B cell (primary cell): ENCODE results near the gene D2HGDH. TPM values are rescaled to one million over a fixed set of nuclear protein-coding genes. Genes with fewer than 3 reads are reported as not detected.

Experiments
- ATAC-seq: fragments of 200-7000 bp; cut with Tn5 transposase; one replicate; pipeline ENCODE4 v1.10.0; 2021; ENCODE audit warnings: low read depth, mild to moderate bottlenecking, moderate number of reproducible peaks, moderate library complexity
- CTCF ChIA-PET: fragments of 350-600 bp; sonication (Branson Sonifier 250); formaldehyde crosslinking; loops from one replicate; lab custom pipeline; 2021; ENCODE audit warnings: antibody characterized with exemption, inconsistent platforms; lab: Charles Lee
- POLR2A ChIA-PET: fragments of 350-600 bp; sonication (Branson Sonifier 250); formaldehyde crosslinking; loops from one replicate; lab custom pipeline; 2021; ENCODE audit warnings: antibody characterized with exemption; lab: Charles Lee
- DNase-seq: peaks from one replicate; pipeline ENCODE4 v3.0.0; 2013
- H2AFZ ChIP-seq: 2 replicates; pipeline ENCODE4 v1.6.1; 2012; ENCODE audit warnings: mild to moderate bottlenecking, low read depth, low read length; ENCODE audit not compliant: insufficient read depth, poor library complexity, severe bottlenecking
- H3K27ac ChIP-seq, 2 donors: 1 replicate in 1 of 2; 2 replicates in 1 of 2; pipeline ENCODE4 v1.5.1; 2012 to 2013; ENCODE audit warnings: low read length in 2 of 2, mild to moderate bottlenecking in 2 of 2, moderate library complexity in 1 of 2
- H3K27me3 ChIP-seq, 4 experiments: fragments of 200-600 bp in 1 of 4; sonication (generic) in 1 of 4; replicated peaks in 1 of 4; 1 replicate in 2 of 4; 2 replicates in 2 of 4; pipeline versions ENCODE4 v1.6.1 to v1.7.0; 2013 to 2016; ENCODE audit warnings: low read length in 3 of 4, mild to moderate bottlenecking in 2 of 4, mixed read lengths in 1 of 4, moderate library complexity in 1 of 4; ENCODE audit not compliant: insufficient read depth in 4 of 4, control insufficient read depth in 3 of 4; ENCODE audit errors: control extremely low read depth in 1 of 4
- H3K36me3 ChIP-seq, 2 experiments: replicated peaks in 1 of 2; 1 replicate in 1 of 2; 2 replicates in 1 of 2; pipeline versions ENCODE4 v1.6.1 to v1.7.1; 2013; ENCODE audit warnings: low read length in 1 of 2; ENCODE audit not compliant: insufficient read depth in 2 of 2, control insufficient read depth in 1 of 2; ENCODE audit errors: control extremely low read depth in 1 of 2, extremely low read depth in 1 of 2
- H3K4me1 ChIP-seq, 2 donors: fragments of 200-600 bp in 1 of 2; sonication (generic) in 1 of 2; 1 replicate in 1 of 2; 2 replicates in 1 of 2; pipeline versions ENCODE4 v1.5.1 to v1.6.1; 2013 to 2017; ENCODE audit warnings: low read length in 2 of 2; ENCODE audit not compliant: control insufficient read depth in 2 of 2, insufficient read depth in 2 of 2
- H3K4me2 ChIP-seq: replicated peaks from 2 replicates; pipeline ENCODE3; 2012; ENCODE audit warnings: mild to moderate bottlenecking, low read depth, low read length; ENCODE audit not compliant: poor library complexity, severe bottlenecking
- H3K4me3 ChIP-seq, 5 experiments: fragments of 200-600 bp in 1 of 5; sonication (generic) in 1 of 5; 1 replicate in 3 of 5; 2 replicates in 2 of 5; pipeline versions ENCODE4 v1.5.1 to v1.7.0; 2011 to 2016; ENCODE audit warnings: low read length in 4 of 5, mild to moderate bottlenecking in 4 of 5, low read depth in 2 of 5, control low read depth in 1 of 5, moderate library complexity in 1 of 5; ENCODE audit not compliant: insufficient read depth in 1 of 5; ENCODE audit errors: control extremely low read depth in 1 of 5, extremely low read depth in 1 of 5
- H3K79me2 ChIP-seq: fragments of 200-600 bp; sonication (generic); one replicate; pipeline ENCODE4 v1.6.0; 2016; ENCODE audit warnings: low read length; ENCODE audit not compliant: control insufficient read depth, insufficient read depth
- H3K9ac ChIP-seq: fragments of 200-600 bp; sonication (generic); 2 replicates; pipeline ENCODE4 v1.6.1; 2017; ENCODE audit warnings: mild to moderate bottlenecking, low read length, moderate library complexity
- H3K9me3 ChIP-seq, 3 donors: one replicate each; pipeline versions ENCODE4 v1.6.1 to v1.7.1; 2013; ENCODE audit warnings: low read length in 2 of 3; ENCODE audit not compliant: control insufficient read depth in 2 of 3, insufficient read depth in 1 of 3; ENCODE audit errors: control extremely low read depth in 1 of 3
- H4K20me1 ChIP-seq: 2 replicates; pipeline ENCODE4 v1.6.0; 2012; ENCODE audit warnings: mild to moderate bottlenecking, low read length; ENCODE audit not compliant: insufficient read depth, control insufficient read depth, poor library complexity, severe bottlenecking
- H3K27ac Mint-ChIP-seq: one replicate; pipeline ENCODE4 v1.8.0; 2021; ENCODE audit warnings: mixed read lengths
- H3K27me3 Mint-ChIP-seq: one replicate; pipeline ENCODE4 v1.8.0; 2021; ENCODE audit warnings: mixed read lengths
- H3K4me1 Mint-ChIP-seq: one replicate; pipeline ENCODE4 v1.8.0; 2021; ENCODE audit warnings: mixed read lengths
- H3K4me3 Mint-ChIP-seq: one replicate; pipeline ENCODE4 v1.8.0; 2021; ENCODE audit warnings: mixed read lengths
- H3K9me3 Mint-ChIP-seq: one replicate; pipeline ENCODE4 v1.8.0; 2022; ENCODE audit warnings: mixed read lengths; ENCODE audit not compliant: insufficient read depth
- EZH2 ChIP-seq: IDR thresholded peaks from 2 replicates; pipeline ENCODE4 v1.6.1; 2012; ENCODE audit warnings: borderline replicate concordance, low read depth, mild to moderate bottlenecking, moderate library complexity, low read length; ENCODE audit not compliant: insufficient read depth, poor library complexity, severe bottlenecking
- WGBS: methylation state at CpG from one replicate; pipeline ENCODE4 v1.1.5; 2013; ENCODE audit warnings: missing lambda C conversion rate; ENCODE audit not compliant: insufficient coverage; 5-methylcytosine and 5-hydroxymethylcytosine counted together
- intact Hi-C: fragments of 100-400 bp; cut with micrococcal nuclease; formaldehyde crosslinking; loops from one replicate; pipeline ENCODE4 v1.10.0; 2022
- polyA plus RNA-seq: library from polyadenylated mRNA; depleted of rRNA; stranded (reverse); fragments of >200 nt; gene quantifications from 2 replicates; pipeline ENCODE4 v1.2.3, GENCODE V29; 2012
- total RNA-seq, 2 donors: library from RNA; stranded (reverse); fragments of 120-200 nt in 1 of 2; gene quantifications; 1 replicate in 1 of 2; 2 replicates in 1 of 2; pipeline versions ENCODE4 v1.2.3 to v1.2.4, GENCODE V29; 2013 to 2022
- TF ChIP-seq, protein P1 (sequence below): fragments of 200-600 bp; IDR thresholded peaks from one replicate; pipeline ENCODE4 v1.8.0; 2022; ENCODE audit warnings: antibody characterized with exemption, mild to moderate bottlenecking

D2HGDH gene
- total and polyA plus RNA-seq, 2 donors (not counting 1 experiment from before 2014, with no cell fraction given): 44.0 to 67.7 TPM

DNA sequence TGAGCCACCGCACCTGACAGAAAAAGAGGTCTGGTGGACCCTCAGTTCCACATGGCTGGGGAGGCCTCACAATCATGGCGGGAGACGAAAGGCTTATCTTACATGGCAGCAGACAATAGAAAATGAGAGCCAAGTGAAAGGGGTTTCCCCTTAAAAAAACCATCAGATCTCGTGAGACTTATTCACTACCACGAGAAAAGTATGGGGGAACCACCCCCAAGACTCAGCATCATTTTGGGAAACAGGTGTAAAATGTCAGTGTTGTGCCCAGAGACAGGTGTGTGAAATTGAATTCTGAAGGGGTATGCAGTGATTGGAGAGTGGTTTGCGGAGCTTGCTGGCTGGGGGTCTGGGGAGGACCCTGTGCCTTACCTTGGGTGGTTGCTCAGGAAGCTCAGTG is 4.6 kb upstream of the D2HGDH start:
- Histone ChIP-seq H3K4me2 (no peak overlapping the region), H3K4me1 (peaks cover 4 to 21% of the 10 kb centered on the region in 2 donors), H3K9ac (no peak overlapping the region), H4K20me1 (no peaks in the 10 kb centered on the region), H3K36me3 (peaks cover 0 to 2% of the 10 kb centered on the region in 2 experiments), H3K79me2 (no peaks in the 10 kb centered on the region), H3K27me3 (no peaks in the 10 kb centered on the region), H3K9me3 (peaks cover 0 to under 1% (median 0%) of the 10 kb centered on the region in 3 donors), H2AFZ (no peak overlapping the region), H3K27ac (no peak overlapping the region), H3K4me3 (no peak overlapping the region)
- H3K4me3 Mint-ChIP-seq: no peak overlapping the region
- ChIA-PET CTCF (interaction anchor here (5.8 kb wide), 1 partner anchor 27 kb away, joined by 41 read pairs; the partner anchor contains the start of gene ING5), POLR2A (no interaction called here)
- intact Hi-C loops: no loop called here
- no peaks in the 10 kb centered on the region for H3K27me3 Mint-ChIP-seq
- 38% methylated on average over 3 of the region's 6 CpGs for WGBS
- ATAC-seq (no peak), DNase-seq (peak; percentile 43)
- TF ChIP-seq EZH2: no peak
- TF ChIP-seq, protein P1, sequence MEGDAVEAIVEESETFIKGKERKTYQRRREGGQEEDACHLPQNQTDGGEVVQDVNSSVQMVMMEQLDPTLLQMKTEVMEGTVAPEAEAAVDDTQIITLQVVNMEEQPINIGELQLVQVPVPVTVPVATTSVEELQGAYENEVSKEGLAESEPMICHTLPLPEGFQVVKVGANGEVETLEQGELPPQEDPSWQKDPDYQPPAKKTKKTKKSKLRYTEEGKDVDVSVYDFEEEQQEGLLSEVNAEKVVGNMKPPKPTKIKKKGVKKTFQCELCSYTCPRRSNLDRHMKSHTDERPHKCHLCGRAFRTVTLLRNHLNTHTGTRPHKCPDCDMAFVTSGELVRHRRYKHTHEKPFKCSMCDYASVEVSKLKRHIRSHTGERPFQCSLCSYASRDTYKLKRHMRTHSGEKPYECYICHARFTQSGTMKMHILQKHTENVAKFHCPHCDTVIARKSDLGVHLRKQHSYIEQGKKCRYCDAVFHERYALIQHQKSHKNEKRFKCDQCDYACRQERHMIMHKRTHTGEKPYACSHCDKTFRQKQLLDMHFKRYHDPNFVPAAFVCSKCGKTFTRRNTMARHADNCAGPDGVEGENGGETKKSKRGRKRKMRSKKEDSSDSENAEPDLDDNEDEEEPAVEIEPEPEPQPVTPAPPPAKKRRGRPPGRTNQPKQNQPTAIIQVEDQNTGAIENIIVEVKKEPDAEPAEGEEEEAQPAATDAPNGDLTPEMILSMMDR: no peak
- peaks cover 29% of the 10 kb centered on the region for H3K4me1 Mint-ChIP-seq
- peak overlapping the region; percentile 26 for H3K27ac Mint-ChIP-seq
- no peaks in the 10 kb centered on the region for H3K9me3 Mint-ChIP-seq

DNA sequence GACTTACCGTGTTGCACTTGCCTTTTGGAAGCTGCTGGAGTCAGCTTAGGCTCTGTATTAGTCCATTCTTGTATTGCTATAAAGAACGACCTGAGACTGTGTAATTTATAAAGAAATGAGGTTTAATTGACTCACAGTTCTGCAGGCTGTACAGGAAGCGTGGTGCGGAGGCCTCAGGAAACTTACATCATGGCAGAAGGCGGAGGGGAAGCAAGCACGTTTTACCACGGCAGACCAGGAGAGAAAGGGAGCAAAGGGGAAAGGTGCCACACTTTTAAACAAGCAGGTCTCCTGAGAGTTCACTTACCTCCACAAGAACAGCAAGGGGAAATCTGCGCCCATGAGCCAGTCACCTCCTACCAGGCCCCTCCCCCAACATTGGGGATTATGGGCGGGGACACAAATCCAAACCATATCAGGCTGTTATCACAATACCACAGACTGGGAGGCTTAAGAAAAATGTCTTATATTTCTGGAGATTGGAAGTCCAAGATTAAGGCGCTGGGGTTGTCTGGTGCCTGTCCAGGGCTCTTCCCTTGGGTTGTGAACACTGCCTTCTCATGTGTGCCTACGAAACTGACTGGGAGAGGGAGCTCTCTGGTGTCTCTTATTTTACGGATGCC is 3.6 kb upstream of the D2HGDH start:
- Histone ChIP-seq H3K4me2 (no peak overlapping the region), H2AFZ (no peak overlapping the region), H4K20me1 (no peaks in the 10 kb centered on the region), H3K4me1 (peaks cover 4 to 27% of the 10 kb centered on the region in 2 donors), H3K27me3 (no peaks in the 10 kb centered on the region), H3K4me3 (no peak overlapping the region), H3K9me3 (peaks cover 0 to 5% (median 0%) of the 10 kb centered on the region in 3 donors), H3K27ac (no peak overlapping the region), H3K9ac (no peak overlapping the region), H3K79me2 (peaks cover 8% of the 10 kb centered on the region), H3K36me3 (peaks cover 0 to 2% of the 10 kb centered on the region in 2 experiments)
- H3K9me3 Mint-ChIP-seq: no peaks in the 10 kb centered on the region
- TF ChIP-seq, protein P1: no peak
- no peak for TF ChIP-seq EZH2
- no peak for ATAC-seq
- H3K27ac Mint-ChIP-seq: no peak overlapping the region
- no peaks in the 10 kb centered on the region for H3K27me3 Mint-ChIP-seq
- ChIA-PET CTCF (interaction anchor here (1.3 to 5.8 kb wide), 2 partner anchors 25 to 28 kb away, joined by 3 to 41 read pairs; partner anchors contain the start of gene ING5), POLR2A (interaction anchor here (0.8 kb wide), 1 partner anchor 416 kb away, joined by 5 read pairs; the partner anchor contains the start of gene HDLBP)
- 65% methylated on average over 10 of the region's 12 CpGs for WGBS
- H3K4me1 Mint-ChIP-seq: peaks cover 32% of the 10 kb centered on the region
- no peak overlapping the region for H3K4me3 Mint-ChIP-seq
- intact Hi-C loops: no loop called here
- DNase-seq: no peak
